Smooth muscle cell (in vitro differentiated cells): Measurements from ENCODE around the gene GATAD2B. TPM values are rescaled to one million over a fixed set of nuclear protein-coding genes. Genes with fewer than 3 reads are reported as not detected.

Experiments
- DNase-seq: peaks from one replicate; lab custom pipeline; 2025; ENCODE audit not compliant: unreplicated experiment; lab: John Stamatoyannopoulos, UW
- H2AFZ ChIP-seq: fragments of 200-600 bp; sonication (generic); 2 replicates; pipeline ENCODE4 v1.6.0; 2016; ENCODE audit warnings: antibody characterized with exemption, low read depth, mild to moderate bottlenecking
- H3F3A ChIP-seq: fragments of 200-600 bp; sonication (generic); 2 replicates; pipeline ENCODE4 v1.6.0; 2017; ENCODE audit warnings: antibody characterized with exemption, low read depth
- H3K27ac ChIP-seq: fragments of 200-600 bp; sonication (generic); 2 replicates; pipeline ENCODE4 v1.5.1; 2016; ENCODE audit warnings: low read depth, mild to moderate bottlenecking
- H3K27me3 ChIP-seq: fragments of 200-600 bp; sonication (generic); 2 replicates; pipeline ENCODE4 v1.6.1; 2016; ENCODE audit warnings: low read depth, mild to moderate bottlenecking
- H3K36me3 ChIP-seq: fragments of 200-600 bp; sonication (generic); 2 replicates; pipeline ENCODE4 v1.5.1; 2016; ENCODE audit warnings: low read depth
- H3K4me1 ChIP-seq: fragments of 200-600 bp; sonication (generic); 2 replicates; pipeline ENCODE4 v1.5.1; 2016; ENCODE audit warnings: low read depth
- H3K4me2 ChIP-seq: fragments of 200-600 bp; sonication (generic); 2 replicates; pipeline ENCODE4 v1.6.0; 2016; ENCODE audit warnings: mild to moderate bottlenecking
- H3K4me3 ChIP-seq: fragments of 200-600 bp; sonication (generic); 2 replicates; pipeline ENCODE4 v1.5.1; 2016; ENCODE audit warnings: mild to moderate bottlenecking
- H3K79me2 ChIP-seq: fragments of 200-600 bp; sonication (generic); 2 replicates; pipeline ENCODE4 v1.6.0; 2016; ENCODE audit warnings: low read depth, mild to moderate bottlenecking
- H3K9ac ChIP-seq: fragments of 200-600 bp; sonication (generic); 2 replicates; pipeline ENCODE4 v1.6.0; 2016; ENCODE audit warnings: low read depth
- H3K9me3 ChIP-seq: fragments of 200-600 bp; sonication (generic); replicated peaks from 2 replicates; pipeline ENCODE4 v1.5.1; 2016; ENCODE audit warnings: low read depth
- H4K20me1 ChIP-seq: fragments of 200-600 bp; sonication (generic); 2 replicates; pipeline ENCODE4 v1.6.0; 2016; ENCODE audit warnings: low read depth
- WGBS: methylation state at CpG from one replicate; pipeline ENCODE4 v1.1.7; 2016; ENCODE audit warnings: low lambda C conversion rate; 5-methylcytosine and 5-hydroxymethylcytosine counted together
- polyA plus RNA-seq: library from polyadenylated mRNA; unstranded; fragments of >200 nt; fragmentation: Nextera tagmentation; extraction: Ambion mirVana; gene quantifications from 2 replicates; pipeline ENCODE4 v1.2.1, GENCODE V29; 2016
- total RNA-seq: library from RNA; depleted of rRNA; stranded (reverse); fragments of >200 nt; gene quantifications from 2 replicates; pipeline ENCODE4 v1.2.3, GENCODE V29; 2014
- TF ChIP-seq, protein P1 (sequence below): fragments of 200-600 bp; sonication (generic); IDR thresholded peaks from 2 replicates; pipeline ENCODE4 v1.5.1; 2017; ENCODE audit warnings: borderline replicate concordance, mild to moderate bottlenecking, antibody characterized with exemption; ENCODE audit not compliant: insufficient read depth, poor library complexity, severe bottlenecking

Gene GATAD2B
- total and polyA plus RNA-seq, 2 experiments from 2014 or later = 7.8 to 24.9 TPM

GRCh38 chr1:153938996-153939395 is 16.2 kb upstream of the GATAD2B start:
- H4K20me1 ChIP-seq = no peaks in the 10 kb centered on the region
- no peak overlapping the region for H3K4me2 ChIP-seq
- H3K4me3 ChIP-seq = no peak overlapping the region
- TF ChIP-seq, protein P1, sequence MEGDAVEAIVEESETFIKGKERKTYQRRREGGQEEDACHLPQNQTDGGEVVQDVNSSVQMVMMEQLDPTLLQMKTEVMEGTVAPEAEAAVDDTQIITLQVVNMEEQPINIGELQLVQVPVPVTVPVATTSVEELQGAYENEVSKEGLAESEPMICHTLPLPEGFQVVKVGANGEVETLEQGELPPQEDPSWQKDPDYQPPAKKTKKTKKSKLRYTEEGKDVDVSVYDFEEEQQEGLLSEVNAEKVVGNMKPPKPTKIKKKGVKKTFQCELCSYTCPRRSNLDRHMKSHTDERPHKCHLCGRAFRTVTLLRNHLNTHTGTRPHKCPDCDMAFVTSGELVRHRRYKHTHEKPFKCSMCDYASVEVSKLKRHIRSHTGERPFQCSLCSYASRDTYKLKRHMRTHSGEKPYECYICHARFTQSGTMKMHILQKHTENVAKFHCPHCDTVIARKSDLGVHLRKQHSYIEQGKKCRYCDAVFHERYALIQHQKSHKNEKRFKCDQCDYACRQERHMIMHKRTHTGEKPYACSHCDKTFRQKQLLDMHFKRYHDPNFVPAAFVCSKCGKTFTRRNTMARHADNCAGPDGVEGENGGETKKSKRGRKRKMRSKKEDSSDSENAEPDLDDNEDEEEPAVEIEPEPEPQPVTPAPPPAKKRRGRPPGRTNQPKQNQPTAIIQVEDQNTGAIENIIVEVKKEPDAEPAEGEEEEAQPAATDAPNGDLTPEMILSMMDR = no peak
- peaks cover 3% of the 10 kb centered on the region for H3K79me2 ChIP-seq
- H3K4me1 ChIP-seq = no peaks in the 10 kb centered on the region
- no peaks in the 10 kb centered on the region for H3K36me3 ChIP-seq
- DNase-seq = no peak
- H3K9me3 ChIP-seq = no peaks in the 10 kb centered on the region
- no peak overlapping the region for H3K9ac ChIP-seq
- H3F3A ChIP-seq = no peaks in the 10 kb centered on the region
- 96% methylated on average over 3 of the region's 3 CpGs for WGBS
- H3K27ac ChIP-seq = no peak overlapping the region
- H3K27me3 ChIP-seq = no peaks in the 10 kb centered on the region
- no peak overlapping the region for H2AFZ ChIP-seq

DNA sequence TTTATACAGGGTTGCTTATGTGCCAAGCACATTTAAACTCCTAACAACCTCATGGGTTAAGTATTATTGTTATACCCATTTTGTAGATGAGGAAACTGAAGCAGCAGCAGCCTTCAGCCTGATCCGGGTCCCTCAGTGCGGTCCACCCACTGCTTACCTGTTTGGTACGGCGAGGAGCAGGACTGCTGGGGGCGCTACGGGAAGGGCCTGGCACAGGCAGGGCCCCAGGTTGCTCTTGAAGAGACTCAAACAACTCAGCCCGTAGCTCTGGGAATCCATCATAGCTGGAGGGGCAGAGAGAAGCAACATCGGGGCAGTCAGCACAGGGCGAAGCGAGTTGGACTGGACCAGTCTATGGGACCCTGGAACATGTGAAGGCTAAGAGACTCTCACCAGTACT is 14.6 kb upstream of the GATAD2B start:
- Histone ChIP-seq H3K9me3 (no peaks in the 10 kb centered on the region), H3K4me1 (no peaks in the 10 kb centered on the region), H3K9ac (no peak overlapping the region), H3K4me3 (no peak overlapping the region), H3K27ac (no peak overlapping the region), H3F3A (no peaks in the 10 kb centered on the region), H3K36me3 (no peaks in the 10 kb centered on the region), H4K20me1 (no peaks in the 10 kb centered on the region), H3K27me3 (no peaks in the 10 kb centered on the region), H3K4me2 (no peak overlapping the region), H2AFZ (no peak overlapping the region), H3K79me2 (no peaks in the 10 kb centered on the region)
- TF ChIP-seq, protein P1 = no peak
- 97% methylated on average over 10 of the region's 10 CpGs for WGBS
- DNase-seq = no peak

DNA sequence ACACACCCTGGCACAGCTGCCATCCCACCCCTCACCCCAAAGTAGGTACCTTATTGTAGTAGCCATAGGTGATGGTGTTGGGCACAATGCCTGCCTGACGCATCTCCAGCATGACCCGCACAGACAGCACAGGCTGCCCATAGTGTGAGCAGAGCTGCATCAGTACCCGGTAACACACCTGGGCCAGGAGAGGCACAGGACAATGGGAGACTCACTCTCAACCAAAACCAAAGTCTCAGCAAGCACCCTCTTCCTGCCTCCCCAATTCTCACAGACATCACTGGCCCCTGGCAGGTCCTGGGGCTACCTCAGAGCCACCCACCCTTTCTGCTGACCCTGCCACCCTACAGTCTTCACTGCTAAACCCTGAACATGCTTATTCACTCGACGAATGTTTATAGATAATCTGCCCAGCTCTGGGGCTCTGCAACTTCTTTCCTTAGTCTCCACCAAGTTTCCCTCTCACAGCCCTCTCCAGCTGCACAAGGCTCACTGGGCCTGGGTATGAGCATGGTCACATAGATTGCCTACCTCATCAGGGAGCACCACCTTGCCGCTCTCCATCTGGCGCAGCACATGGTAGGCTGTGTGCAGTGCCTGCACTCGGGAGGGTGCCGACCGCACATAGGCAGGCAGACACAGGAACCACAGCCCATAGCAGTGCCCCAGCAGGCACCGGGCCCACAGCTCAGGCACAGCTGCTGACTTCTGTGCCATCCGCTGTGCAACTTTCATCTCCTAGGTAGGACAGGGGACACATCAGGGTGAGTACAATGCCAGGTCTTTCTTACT is 13.4 kb upstream of the GATAD2B start:
- Histone ChIP-seq H3K4me1 (no peaks in the 10 kb centered on the region), H3F3A (no peaks in the 10 kb centered on the region), H3K27me3 (no peaks in the 10 kb centered on the region), H3K27ac (no peak overlapping the region), H3K4me2 (no peak overlapping the region), H3K4me3 (no peak overlapping the region), H2AFZ (no peak overlapping the region), H3K36me3 (no peaks in the 10 kb centered on the region), H4K20me1 (no peaks in the 10 kb centered on the region), H3K9me3 (no peaks in the 10 kb centered on the region), H3K9ac (no peak overlapping the region), H3K79me2 (no peaks in the 10 kb centered on the region)
- no peak for DNase-seq
- TF ChIP-seq, protein P1 = no peak
- WGBS = 98% methylated on average over 12 of the region's 12 CpGs

GRCh38 chr1:153934746-153935145 is 12.0 kb upstream of the GATAD2B start:
- TF ChIP-seq, protein P1 = no peak
- no peak overlapping the region for H3K9ac ChIP-seq
- no peaks in the 10 kb centered on the region for H3K27me3 ChIP-seq
- no peak overlapping the region for H3K4me3 ChIP-seq
- H3K36me3 ChIP-seq = no peaks in the 10 kb centered on the region
- no peaks in the 10 kb centered on the region for H3F3A ChIP-seq
- WGBS = 95% methylated on average over 9 of the region's 9 CpGs
- no peak overlapping the region for H3K4me2 ChIP-seq
- no peaks in the 10 kb centered on the region for H3K79me2 ChIP-seq
- H3K4me1 ChIP-seq = no peaks in the 10 kb centered on the region
- H3K9me3 ChIP-seq = no peaks in the 10 kb centered on the region
- no peaks in the 10 kb centered on the region for H4K20me1 ChIP-seq
- no peak overlapping the region for H3K27ac ChIP-seq
- no peak for DNase-seq
- no peak overlapping the region for H2AFZ ChIP-seq
